HG03457 (cell line): ENCODE data around the gene HM13.
"Not testable (repeated sequence)": the region's sequence is repeated elsewhere in the genome, so short reads cannot be mapped to it uniquely, and the experiment has no call there.

Source experiments
- ATAC-seq: cut with Tn5 transposase; IDR thresholded peaks from one replicate; pipeline ENCODE4 v1.9.1; 2021; ENCODE audit warnings: moderate number of reproducible peaks; ENCODE audit not compliant: unreplicated experiment

Gene HM13

DNA sequence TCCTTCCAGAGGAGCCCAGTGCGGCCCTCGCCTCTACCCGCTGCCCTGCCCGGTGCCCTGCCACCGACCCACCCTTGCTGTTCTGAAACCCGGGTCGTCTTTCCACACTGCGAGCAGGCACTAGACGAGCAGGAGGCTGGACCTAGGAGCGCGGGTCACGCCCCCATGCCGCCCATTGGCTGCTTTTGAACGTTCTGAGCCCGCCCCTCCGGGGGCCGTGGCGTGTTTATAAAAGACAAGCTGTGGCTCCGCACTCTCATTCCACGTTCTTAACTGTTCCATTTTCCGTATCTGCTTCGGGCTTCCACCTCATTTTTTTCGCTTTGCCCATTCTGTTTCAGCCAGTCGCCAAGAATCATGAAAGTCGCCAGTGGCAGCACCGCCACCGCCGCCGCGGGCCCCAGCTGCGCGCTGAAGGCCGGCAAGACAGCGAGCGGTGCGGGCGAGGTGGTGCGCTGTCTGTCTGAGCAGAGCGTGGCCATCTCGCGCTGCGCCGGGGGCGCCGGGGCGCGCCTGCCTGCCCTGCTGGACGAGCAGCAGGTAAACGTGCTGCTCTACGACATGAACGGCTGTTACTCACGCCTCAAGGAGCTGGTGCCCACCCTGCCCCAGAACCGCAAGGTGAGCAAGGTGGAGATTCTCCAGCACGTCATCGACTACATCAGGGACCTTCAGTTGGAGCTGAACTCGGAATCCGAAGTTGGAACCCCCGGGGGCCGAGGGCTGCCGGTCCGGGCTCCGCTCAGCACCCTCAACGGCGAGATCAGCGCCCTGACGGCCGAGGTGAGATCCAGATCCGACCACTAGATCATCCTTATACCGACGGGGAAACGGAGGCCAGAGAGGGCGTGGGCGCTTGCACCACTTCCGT lies 91.0 kb downstream of the HM13 start, which contains the start of gene ID1:
Gene ID1 (plus strand): TSS at position 259 of the 871 bp plus-strand sequence. CDS start 99 bp downstream, at position 358.
- ATAC-seq: peak; percentile 80

DNA sequence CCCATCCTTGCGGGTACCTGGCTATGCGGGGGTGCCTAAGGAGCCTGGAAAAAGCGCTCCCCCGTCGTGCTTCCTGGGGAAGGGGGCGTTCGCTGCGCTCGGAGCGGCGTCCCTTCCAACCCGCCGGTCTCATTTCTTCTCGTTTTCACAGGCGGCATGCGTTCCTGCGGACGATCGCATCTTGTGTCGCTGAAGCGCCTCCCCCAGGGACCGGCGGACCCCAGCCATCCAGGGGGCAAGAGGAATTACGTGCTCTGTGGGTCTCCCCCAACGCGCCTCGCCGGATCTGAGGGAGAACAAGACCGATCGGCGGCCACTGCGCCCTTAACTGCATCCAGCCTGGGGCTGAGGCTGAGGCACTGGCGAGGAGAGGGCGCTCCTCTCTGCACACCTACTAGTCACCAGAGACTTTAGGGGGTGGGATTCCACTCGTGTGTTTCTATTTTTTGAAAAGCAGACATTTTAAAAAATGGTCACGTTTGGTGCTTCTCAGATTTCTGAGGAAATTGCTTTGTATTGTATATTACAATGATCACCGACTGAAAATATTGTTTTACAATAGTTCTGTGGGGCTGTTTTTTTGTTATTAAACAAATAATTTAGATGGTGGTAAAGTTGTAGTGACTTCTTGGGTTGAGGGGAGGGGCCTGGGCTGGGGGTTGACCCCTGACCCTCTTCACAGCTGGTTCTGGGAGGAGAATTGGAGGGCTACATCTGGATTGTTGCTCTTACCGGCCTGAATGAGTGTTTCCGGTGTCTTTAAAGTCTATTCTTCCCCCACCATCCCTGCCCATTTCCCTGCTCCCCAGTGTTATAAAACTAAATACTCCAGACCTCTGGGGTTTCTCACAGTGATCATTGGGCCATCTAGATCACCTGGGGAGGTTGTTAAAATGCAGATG lies 91.9 kb downstream of the HM13 start:
- no peak for ATAC-seq

DNA sequence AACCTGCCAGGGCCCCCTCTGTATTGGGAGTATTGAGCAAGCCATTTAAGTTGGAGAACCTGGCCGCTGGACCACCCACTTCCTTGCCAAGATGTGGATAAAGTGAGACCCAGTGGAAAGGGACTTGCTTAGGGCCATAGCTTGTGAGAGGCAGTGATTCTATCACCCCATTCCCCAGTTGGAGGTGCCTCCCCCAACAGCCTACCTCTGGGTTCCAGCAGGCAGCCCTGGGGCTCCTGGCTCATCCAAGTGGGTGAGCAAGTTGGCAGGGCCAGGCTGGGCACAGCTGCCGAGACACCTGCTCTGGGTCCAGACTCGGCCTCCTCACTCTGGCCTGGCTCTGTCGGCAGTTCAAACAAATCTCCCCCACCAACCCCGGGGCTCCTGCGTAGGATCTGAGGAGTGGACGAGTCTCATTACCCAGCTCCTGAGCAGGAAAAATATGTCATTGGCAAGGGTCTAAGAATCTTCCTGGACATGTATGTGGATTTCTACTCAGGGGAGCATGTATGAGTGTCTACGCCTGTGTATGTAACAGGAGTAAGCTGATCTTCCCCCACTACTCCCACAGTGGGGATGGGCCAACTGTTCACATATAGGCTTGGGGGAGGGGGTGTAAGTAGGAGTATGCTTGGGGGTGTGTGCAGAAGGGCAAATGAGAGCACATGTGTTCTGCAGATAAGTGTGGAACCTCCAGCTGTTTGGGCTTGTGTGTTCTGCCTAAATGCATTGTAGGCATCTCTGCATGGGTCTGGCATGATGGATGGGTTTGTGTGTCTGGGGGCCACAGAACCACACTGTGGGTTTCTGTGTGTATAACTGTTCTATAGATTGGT lies 92.8 kb downstream of the HM13 start:
- ATAC-seq: no peak

DNA sequence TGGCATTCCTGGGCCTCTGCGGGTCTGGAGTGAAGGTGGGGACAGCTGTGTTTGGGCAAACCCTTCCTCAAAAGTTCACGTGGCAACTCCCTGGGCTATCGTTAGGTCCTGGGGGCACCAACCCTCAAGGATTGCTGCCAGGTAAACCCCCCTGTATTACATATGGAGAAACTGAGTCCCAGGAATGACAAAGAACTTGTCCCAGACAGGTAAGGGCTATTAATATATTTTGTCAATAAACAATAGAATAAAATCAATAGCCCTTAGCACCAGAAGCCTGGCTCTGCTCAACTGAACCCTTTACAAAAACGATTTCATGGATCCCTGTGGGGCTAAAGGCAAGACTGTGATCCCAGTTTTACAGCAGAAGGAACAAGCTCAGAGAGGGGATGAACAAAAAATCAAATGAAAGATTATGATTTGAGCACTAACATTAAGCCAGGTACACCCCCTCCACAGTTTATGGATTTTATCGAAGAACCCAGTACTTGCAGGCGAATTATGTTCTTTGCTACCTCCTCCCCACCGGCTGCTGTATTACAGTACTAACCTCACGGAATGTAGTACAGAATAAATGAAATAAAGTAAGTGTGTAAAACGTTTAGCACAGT lies 93.5 kb downstream of the HM13 start:
- no peak for ATAC-seq

DNA sequence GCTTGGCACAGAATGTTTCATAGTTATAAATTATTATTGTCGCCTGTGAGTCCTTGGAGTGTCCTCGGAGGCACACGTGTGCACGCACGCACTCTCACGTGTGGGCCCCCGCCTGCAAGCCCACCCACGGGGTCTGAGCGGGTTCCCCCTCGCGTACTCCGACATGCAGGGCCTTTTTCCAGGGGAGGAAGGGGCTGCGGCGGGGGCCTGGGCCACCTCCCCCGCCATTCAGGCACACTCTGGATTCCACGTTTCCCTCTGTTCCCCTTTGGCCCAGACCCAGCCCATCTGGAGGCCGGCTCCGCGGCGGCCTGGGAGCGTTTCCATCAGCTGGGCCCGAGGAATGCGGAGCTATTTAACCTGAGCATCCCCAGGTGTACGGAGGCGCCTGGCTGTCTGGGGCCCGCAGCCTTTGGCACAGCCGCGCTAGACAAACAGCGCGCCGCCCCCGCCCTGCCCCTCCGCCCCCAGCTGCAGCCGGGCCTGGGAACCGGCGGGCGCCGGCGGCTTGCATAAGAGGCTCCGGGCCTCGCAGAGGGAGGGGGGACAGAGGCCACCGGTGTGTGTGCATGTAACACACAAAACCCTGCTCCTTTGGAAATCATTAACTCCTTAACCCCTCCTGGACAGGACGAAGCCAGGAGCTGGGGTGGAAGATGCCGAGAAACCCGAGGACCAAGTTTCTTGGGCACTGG lies 94.2 kb downstream of the HM13 start:
- no peak for ATAC-seq

DNA sequence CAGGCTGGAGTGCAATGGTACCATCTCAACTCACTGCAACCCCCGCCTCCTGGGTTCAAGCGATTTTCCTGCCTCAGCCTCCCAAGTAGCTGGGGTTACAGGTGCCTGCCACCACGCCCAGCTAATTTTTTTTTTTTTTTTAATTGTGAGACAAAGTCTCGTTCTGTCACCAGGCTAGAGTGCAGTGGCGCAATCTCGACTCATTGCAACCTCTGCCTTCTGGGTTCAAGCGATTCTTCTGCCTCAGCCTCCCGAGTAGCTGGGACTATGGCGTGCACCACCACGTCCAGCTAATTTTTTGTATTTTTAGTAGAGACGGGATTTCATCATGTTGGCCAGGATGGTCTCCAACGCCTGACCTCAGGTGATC lies 98.0 kb downstream of the HM13 start:
- ATAC-seq: not testable (repeated sequence)

DNA sequence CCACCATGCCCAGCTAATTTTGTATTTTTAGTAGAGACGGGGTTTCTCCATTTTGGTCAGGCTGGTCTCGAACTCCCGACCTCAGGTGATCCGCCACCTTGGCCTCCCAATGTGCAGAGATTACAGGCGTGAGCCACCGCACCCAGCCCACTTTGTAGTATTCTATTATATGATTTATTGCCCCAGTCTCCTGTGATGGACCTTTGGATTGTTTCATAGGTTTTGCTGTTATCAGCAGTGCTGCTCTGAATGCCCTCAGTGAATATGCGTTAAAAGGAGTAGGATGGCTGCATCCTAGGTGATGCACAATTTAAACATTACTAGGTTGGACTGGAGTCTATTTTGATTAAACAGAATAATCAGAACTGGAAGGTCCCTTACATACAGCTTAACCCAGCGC lies 101.2 kb downstream of the HM13 start:
- no peak for ATAC-seq

DNA sequence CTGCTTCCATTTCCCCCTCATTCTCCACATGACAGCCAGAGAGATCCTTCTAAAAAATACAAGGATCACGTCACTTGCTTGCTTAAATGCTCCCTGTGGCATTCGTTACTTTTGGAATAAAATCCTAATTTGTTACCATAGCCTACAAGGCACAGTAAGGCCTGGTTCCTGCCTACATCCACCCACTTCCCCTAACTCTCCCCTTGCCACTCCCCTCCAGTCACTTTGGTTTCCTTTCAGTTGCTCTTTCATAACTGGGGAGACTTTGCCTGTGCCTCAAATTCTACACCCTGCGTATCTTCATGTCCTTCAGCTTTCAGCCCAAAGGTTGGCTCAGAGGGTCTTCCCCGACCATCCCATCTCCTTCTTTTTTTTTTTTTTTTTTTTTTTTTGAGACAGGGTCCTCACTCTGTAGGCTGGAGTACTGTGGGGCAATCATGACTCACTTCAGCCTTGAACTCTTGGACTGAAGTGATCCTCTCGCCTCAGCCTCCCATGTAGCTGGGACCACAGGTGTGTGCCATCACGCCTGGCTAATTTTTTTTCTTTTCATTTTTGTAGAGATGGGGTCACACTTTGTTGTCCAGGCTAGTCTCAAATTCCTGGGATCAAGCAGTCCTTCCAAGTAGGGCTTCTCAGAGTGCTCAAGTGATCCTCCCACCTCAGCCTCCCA lies 103.3 kb downstream of the HM13 start:
- no peak for ATAC-seq
